Body of pancreas (tissue), 4 donors: ENCODE data around the gene SLCO1B1. TPM values are rescaled to one million over a fixed set of nuclear protein-coding genes. Genes with fewer than 3 reads are reported as not detected.

ENCODE experiments used
- ATAC-seq: fragments of 150-250 bp; one replicate; pipeline ENCODE4 v1.9.1; 2016
- DNase-seq, 4 donors: peaks; one replicate each; pipeline ENCODE4 v3.0.0-alpha.2; 2019
- H3K27ac ChIP-seq, 4 donors: fragments of 200-600 bp; sonication (generic); 1 replicate in 3 of 4; 2 replicates in 1 of 4; pipeline versions ENCODE4 v1.5.1 to v1.6.1; 2016 to 2019; ENCODE audit warnings: mild to moderate bottlenecking in 1 of 4, mixed read lengths in 1 of 4, moderate library complexity in 1 of 4
- H3K27me3 ChIP-seq, 2 donors: fragments of 200-600 bp; sonication (generic); one replicate each; pipeline ENCODE4 v1.6.0; 2016; ENCODE audit warnings: mild to moderate bottlenecking in 1 of 2
- H3K36me3 ChIP-seq, 2 donors: fragments of 200-600 bp; sonication (generic); replicated peaks in 1 of 2; 2 replicates each; pipeline ENCODE4 v1.5.1; 2016; ENCODE audit warnings: low read depth in 2 of 2; ENCODE audit not compliant: insufficient read depth in 1 of 2
- H3K4me1 ChIP-seq: fragments of 200-600 bp; sonication (generic); one replicate; pipeline ENCODE4 v1.6.0; 2016
- H3K4me3 ChIP-seq, 2 donors: fragments of 200-600 bp; sonication (generic); 1 replicate in 1 of 2; 2 replicates in 1 of 2; pipeline ENCODE4 v1.5.1; 2016 to 2019
- H3K9me3 ChIP-seq, 3 donors: fragments of 200-600 bp; sonication (generic); 1 replicate in 2 of 3; 2 replicates in 1 of 3; pipeline ENCODE4 v1.5.1; 2016
- POLR2A ChIP-seq, 3 donors: fragments of 450-650 bp; IDR thresholded peaks; one replicate each; pipeline ENCODE4 v1.6.1; 2016; ENCODE audit warnings: antibody characterized with exemption in 3 of 3, mild to moderate bottlenecking in 2 of 3
- WGBS, 2 donors: methylation state at CpG; one replicate each; pipeline ENCODE4 v1.1.5; 2017; 5-methylcytosine and 5-hydroxymethylcytosine counted together
- intact Hi-C: fragments of 100-400 bp; cut with DNase I; formaldehyde crosslinking; loops from one replicate; pipeline ENCODE4 v1.15.1; 2023
- total RNA-seq, 2 donors: library from RNA; depleted of rRNA; stranded (reverse); fragments of >200 nt; gene quantifications; one replicate each; pipeline ENCODE4 v1.1.0, GENCODE V29; 2016
- TF ChIP-seq, protein P1 (sequence below), 7 experiments: fragments of 450-650 bp in 4 of 7; fragments of 200-600 bp in 3 of 7; sonication (generic) in 3 of 7; IDR thresholded peaks; one replicate each; pipeline ENCODE4 v1.5.1; 2016 to 2019; ENCODE audit warnings: antibody characterized with exemption in 7 of 7

The SLCO1B1 gene
- total RNA-seq, 2 donors from 2014 or later, result not detected

DNA sequence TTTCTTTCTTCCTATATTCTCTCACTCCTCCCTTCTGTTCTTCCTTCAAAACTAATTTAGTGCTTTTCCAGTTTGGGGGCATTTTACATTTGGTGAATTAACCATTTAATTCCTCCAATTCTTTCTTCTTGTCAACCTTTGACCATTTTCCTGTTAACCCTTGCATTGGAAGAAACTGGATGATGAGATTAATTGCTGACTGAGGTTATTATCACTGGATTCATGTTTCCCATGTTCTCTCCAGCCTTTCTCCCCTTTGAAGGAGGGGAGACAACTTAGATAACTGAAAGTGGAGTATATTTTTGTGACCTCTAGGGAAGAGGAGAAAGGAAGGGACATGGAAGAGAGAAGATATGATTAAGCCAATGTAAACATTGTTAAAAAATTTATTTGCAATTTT is 133.2 kb downstream of the SLCO1B1 start:
- H3K27me3 ChIP-seq, result no peaks in the 10 kb centered on the region
- intact Hi-C loops, result no loop called here
- TF ChIP-seq POLR2A (IDR thresholded peaks at IDR 0.05), result no peak
- TF ChIP-seq, protein P1, sequence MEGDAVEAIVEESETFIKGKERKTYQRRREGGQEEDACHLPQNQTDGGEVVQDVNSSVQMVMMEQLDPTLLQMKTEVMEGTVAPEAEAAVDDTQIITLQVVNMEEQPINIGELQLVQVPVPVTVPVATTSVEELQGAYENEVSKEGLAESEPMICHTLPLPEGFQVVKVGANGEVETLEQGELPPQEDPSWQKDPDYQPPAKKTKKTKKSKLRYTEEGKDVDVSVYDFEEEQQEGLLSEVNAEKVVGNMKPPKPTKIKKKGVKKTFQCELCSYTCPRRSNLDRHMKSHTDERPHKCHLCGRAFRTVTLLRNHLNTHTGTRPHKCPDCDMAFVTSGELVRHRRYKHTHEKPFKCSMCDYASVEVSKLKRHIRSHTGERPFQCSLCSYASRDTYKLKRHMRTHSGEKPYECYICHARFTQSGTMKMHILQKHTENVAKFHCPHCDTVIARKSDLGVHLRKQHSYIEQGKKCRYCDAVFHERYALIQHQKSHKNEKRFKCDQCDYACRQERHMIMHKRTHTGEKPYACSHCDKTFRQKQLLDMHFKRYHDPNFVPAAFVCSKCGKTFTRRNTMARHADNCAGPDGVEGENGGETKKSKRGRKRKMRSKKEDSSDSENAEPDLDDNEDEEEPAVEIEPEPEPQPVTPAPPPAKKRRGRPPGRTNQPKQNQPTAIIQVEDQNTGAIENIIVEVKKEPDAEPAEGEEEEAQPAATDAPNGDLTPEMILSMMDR (IDR thresholded peaks at IDR 0.05), result no peak
- DNase-seq (no peak), ATAC-seq (no peak)
- no peaks in the 10 kb centered on the region for H3K4me1 ChIP-seq
- no peak overlapping the region for H3K27ac ChIP-seq
- H3K9me3 ChIP-seq, result no peaks in the 10 kb centered on the region
- no peaks in the 10 kb centered on the region for H3K36me3 ChIP-seq
- H3K4me3 ChIP-seq, result no peak overlapping the region

- Histone ChIP-seq H3K27ac (no peak overlapping the region), H3K36me3 (no peaks in the 10 kb centered on the region), H3K4me1 (no peaks in the 10 kb centered on the region), H3K9me3 (no peaks in the 10 kb centered on the region), H3K27me3 (no peaks in the 10 kb centered on the region), H3K4me3 (no peak overlapping the region)
- DNase-seq, result no peak
- TF ChIP-seq, protein P1 (IDR thresholded peaks at IDR 0.05), result no peak
- TF ChIP-seq POLR2A (IDR thresholded peaks at IDR 0.05), result no peak
- intact Hi-C loops, result no loop called here
- ATAC-seq, result no peak
- 28 to 33% methylated on average over 4 of the region's 4 CpGs for WGBS, 2 donors
Measured at GRCh38 chr12:21265932-21266331, 134.9 kb downstream of the SLCO1B1 start.

DNA sequence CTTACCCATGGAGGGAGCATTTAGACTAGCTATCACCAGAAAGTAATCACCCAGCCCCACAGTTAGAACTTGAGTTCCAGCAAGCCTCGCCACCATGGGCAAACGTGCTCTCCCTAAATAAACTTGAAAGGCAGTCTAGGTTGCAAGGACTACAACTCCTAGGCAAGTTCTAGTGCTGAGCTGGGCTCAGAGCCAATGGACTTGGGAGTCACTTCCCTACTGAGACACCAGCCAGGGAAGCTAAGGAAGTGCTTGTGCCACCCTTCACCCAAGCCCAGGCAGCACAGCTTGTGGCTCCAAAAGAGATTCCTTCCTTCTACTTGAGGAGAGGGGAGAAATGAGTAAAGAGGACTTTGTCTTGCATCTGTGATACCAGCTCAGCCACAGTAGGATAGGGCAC is 145.8 kb downstream of the SLCO1B1 start:
- Histone ChIP-seq H3K9me3 (no peaks in the 10 kb centered on the region), H3K27ac (no peak overlapping the region), H3K4me1 (no peaks in the 10 kb centered on the region), H3K27me3 (peaks cover 0 to 4% of the 10 kb centered on the region in 2 donors), H3K4me3 (no peak overlapping the region), H3K36me3 (no peaks in the 10 kb centered on the region)
- intact Hi-C loops, result no loop called here
- 71 to 78% methylated on average over 2 of the region's 2 CpGs for WGBS, 2 donors
- DNase-seq (no peak), ATAC-seq (no peak)
- TF ChIP-seq POLR2A (IDR thresholded peaks at IDR 0.05), result no peak
- TF ChIP-seq, protein P1 (IDR thresholded peaks at IDR 0.05), result no peak

Other genes with a start within 250 kb of the SLCO1B1 start
- not detected for gene SLCO1A2, start 203.7 kb downstream of the SLCO1B1 start, total RNA-seq
- 100 to 1,000 TPM in 1 of 2 donors, 1 to 10 TPM in 1; 3.6 to 111 TPM for gene IAPP, start 241.7 kb downstream of the SLCO1B1 start, total RNA-seq